OCI-LY3 (cell line): ENCODE data around the gene RBM34.
A peak's percentile ranks its signal among the peaks of the same experiment; 100 is the strongest.

Experiments
- H2AFZ ChIP-seq: fragments of 200-600, 300-600 bp; shearing (Covaris generic); 2 replicates; pipeline ENCODE4 v1.6.0; 2014; ENCODE audit warnings: antibody characterized with exemption, low read depth, low read length
- H3K27ac ChIP-seq: fragments of 200-600, 300-600 bp; sonication (generic); 2 replicates; pipeline ENCODE4 v1.5.1; 2014; ENCODE audit warnings: mild to moderate bottlenecking, low read length, moderate library complexity, mixed read lengths
- H3K27me3 ChIP-seq: fragments of 200-600, 300-600 bp; sonication (generic); 2 replicates; pipeline ENCODE4 v1.6.1; 2014; ENCODE audit warnings: low read depth, low read length, mixed read lengths
- H3K36me3 ChIP-seq: fragments of 200-600, 300-600 bp; sonication (generic); replicated peaks from 2 replicates; pipeline ENCODE3; 2014; ENCODE audit warnings: low read depth, low read length, mixed read lengths
- H3K4me1 ChIP-seq: fragments of 300-600, 200-600 bp; sonication (generic); 2 replicates; pipeline ENCODE4 v1.6.1; 2014; ENCODE audit warnings: low read length, mixed read lengths
- H3K4me2 ChIP-seq: fragments of 200-600, 300-600 bp; sonication (generic); 2 replicates; pipeline ENCODE4 v1.6.1; 2014; ENCODE audit warnings: low read length, mixed read lengths
- H3K4me3 ChIP-seq: fragments of 300-600, 200-600 bp; sonication (generic); 2 replicates; pipeline ENCODE4 v1.5.1; 2014; ENCODE audit warnings: antibody characterized with exemption, mild to moderate bottlenecking, low read length, moderate library complexity
- H3K79me2 ChIP-seq: fragments of 300-600, 200-600 bp; shearing (Covaris generic); 2 replicates; pipeline ENCODE4 v1.6.1; 2014; ENCODE audit warnings: mild to moderate bottlenecking, low read length, mixed read lengths
- H3K9ac ChIP-seq: fragments of 300-600, 200-600 bp; shearing (Covaris generic); 2 replicates; pipeline ENCODE4 v1.6.0; 2014; ENCODE audit warnings: mild to moderate bottlenecking, low read length, moderate library complexity
- H3K9me3 ChIP-seq: fragments of 200-600, 300-600 bp; shearing (Covaris generic); 2 replicates; pipeline ENCODE4 v1.6.1; 2014; ENCODE audit warnings: low read length, mixed read lengths; ENCODE audit not compliant: insufficient read depth
- H4K20me1 ChIP-seq: fragments of 200-600, 300-600 bp; sonication (generic); 2 replicates; pipeline ENCODE4 v1.6.1; 2016; ENCODE audit warnings: low read length, mixed read lengths; ENCODE audit not compliant: insufficient read depth
- CTCF ChIP-seq: fragments of 200-600, 300-600 bp; sonication (generic); IDR thresholded peaks from 2 replicates; pipeline ENCODE4 v1.5.1; 2014; ENCODE audit warnings: antibody characterized with exemption, low read length, low read depth
- EZH2phosphoT487 ChIP-seq: fragments of 200-600 bp; shearing (Covaris generic); IDR thresholded peaks from 2 replicates; pipeline ENCODE4 v1.6.1; 2018; ENCODE audit warnings: antibody characterized with exemption, mixed run types, low read depth

The RBM34 gene

GRCh38 chr1:235129774-235130570, 31.1 kb downstream of the RBM34 start:
- H3K27me3 ChIP-seq: no peaks in the 10 kb centered on the region
- peaks cover 26% of the 10 kb centered on the region for H4K20me1 ChIP-seq
- H3K9me3 ChIP-seq: no peaks in the 10 kb centered on the region
- H3K4me3 ChIP-seq: no peak overlapping the region
- H3K4me2 ChIP-seq: no peak overlapping the region
- peaks cover 43% of the 10 kb centered on the region for H3K79me2 ChIP-seq
- TF ChIP-seq EZH2phosphoT487 (no peak), CTCF (no peak)
- no peak overlapping the region for H3K27ac ChIP-seq
- peaks cover 27% of the 10 kb centered on the region for H3K36me3 ChIP-seq
- no peak overlapping the region for H3K9ac ChIP-seq
- no peak overlapping the region for H2AFZ ChIP-seq
- H3K4me1 ChIP-seq: peaks cover 18% of the 10 kb centered on the region

- peak within 1 kb of the TSS; percentile 85 for H3K9ac ChIP-seq
- H3K4me2 ChIP-seq: peak within 1 kb of the TSS; percentile 99
- H3K36me3 ChIP-seq: peaks cover 29% of the 10 kb centered on the region
- H2AFZ ChIP-seq: peak within 1 kb of the TSS; percentile 73
- H3K79me2 ChIP-seq: peaks cover 55% of the 10 kb centered on the region
- H3K4me3 ChIP-seq: peak within 1 kb of the TSS; percentile 94
- peak within 1 kb of the TSS; percentile 60 for H3K27ac ChIP-seq
- TF ChIP-seq EZH2phosphoT487 (no peak), CTCF (no peak)
- H3K27me3 ChIP-seq: no peaks in the 10 kb centered on the region
- H3K4me1 ChIP-seq: peaks cover 18% of the 10 kb centered on the region
- H3K9me3 ChIP-seq: no peaks in the 10 kb centered on the region
- H4K20me1 ChIP-seq: peaks cover 39% of the 10 kb centered on the region
Observed at GRCh38 chr1:235128456-235129328, 32.4 kb downstream of the RBM34 start, which contains the start of gene TOMM20. TOMM20 (minus strand) TSS chr1:235128837; CDS start chr1:235128715, 122 bp downstream.

GRCh38 chr1:235127732-235128455, 33.2 kb downstream of the RBM34 start:
- peak overlapping the region; percentile 19; the same call in 1 of the 2 replicates for H2AFZ ChIP-seq
- peak overlapping the region; percentile 60 for H3K27ac ChIP-seq
- H3K79me2 ChIP-seq: peaks cover 63% of the 10 kb centered on the region
- H3K4me3 ChIP-seq: peak overlapping the region; percentile 94
- TF ChIP-seq EZH2phosphoT487 (no peak), CTCF (no peak)
- peak overlapping the region; percentile 89 for H3K4me2 ChIP-seq
- peaks cover 18% of the 10 kb centered on the region for H3K4me1 ChIP-seq
- peaks cover 47% of the 10 kb centered on the region for H4K20me1 ChIP-seq
- H3K27me3 ChIP-seq: no peaks in the 10 kb centered on the region
- peaks cover 33% of the 10 kb centered on the region for H3K36me3 ChIP-seq
- H3K9ac ChIP-seq: peak overlapping the region; percentile 85
- H3K9me3 ChIP-seq: no peaks in the 10 kb centered on the region
